Measurements from ENCODE around the gene RELA. TPM values are rescaled to one million over a fixed set of nuclear protein-coding genes. Genes with fewer than 3 reads are reported as not detected.

The RELA gene
- polyA plus RNA-seq, 1 of the 3 experiments (the other 2 are of a cell fraction), result 49.5 TPM

GRCh38 chr11:65627202-65627601 is 35.5 kb downstream of the RELA start:
- CTCF ChIA-PET, result interaction anchor here (1.2 to 4.4 kb wide), 13 partner anchors 10 to 396 kb away, joined by 3 to 42 read pairs (median 10); partner anchors contain the start of genes KAT5 and SIPA1
- DNase-seq, result no peak
- peaks cover 4% of the 10 kb centered on the region; the same call in 1 of the 2 replicates for H3K79me2 ChIP-seq (ENCODE audit: insufficient read depth)
- no peaks in the 10 kb centered on the region for H3K9me2 ChIP-seq
- WGBS (ENCODE audit: low lambda C conversion rate), result 91% methylated on average over 13 of the region's 13 CpGs
- TF ChIP-seq SMC3 (IDR thresholded peaks at IDR 0.05; ENCODE audit: low read depth, low read length), result no peak
- TF ChIP-seq RCOR1 (IDR thresholded peaks at IDR 0.05; ENCODE audit: low read length), result no peak
- no peak for TF ChIP-seq REST (IDR thresholded peaks at IDR 0.05; ENCODE audit: low read depth, low read length)
- TF ChIP-seq FOSL2 (IDR thresholded peaks at IDR 0.05; ENCODE audit: borderline replicate concordance, low read depth), result no peak
- TF ChIP-seq YY1 (IDR thresholded peaks at IDR 0.05; ENCODE audit: low read depth), result no peak
- TF ChIP-seq MXI1 (IDR thresholded peaks at IDR 0.05; ENCODE audit: low read depth, low read length), result no peak
- no peak for TF ChIP-seq TCF12 (IDR thresholded peaks at IDR 0.05)
- TF ChIP-seq USF2 (IDR thresholded peaks at IDR 0.05; ENCODE audit: borderline replicate concordance, low read depth, low read length), result no peak
- TF ChIP-seq POLR2AphosphoS5 (IDR thresholded peaks at IDR 0.05; ENCODE audit: low read depth, low read length), result no peak
- no peak for TF ChIP-seq JUND (IDR thresholded peaks at IDR 0.05)
- no peak for TF ChIP-seq FOXM1 (IDR thresholded peaks at IDR 0.05; ENCODE audit: low read depth)
- TF ChIP-seq SIN3A (IDR thresholded peaks at IDR 0.05; ENCODE audit: borderline replicate concordance, low read depth, low read length), result no peak
- no peak for TF ChIP-seq MAX (IDR thresholded peaks at IDR 0.05; ENCODE audit: low read depth)
- no peak for TF ChIP-seq CTCF (IDR thresholded peaks at IDR 0.05)
- TF ChIP-seq PBX3 (IDR thresholded peaks at IDR 0.05), result no peak
- no peak for TF ChIP-seq TAF1 (IDR thresholded peaks at IDR 0.05; ENCODE audit: borderline replicate concordance, low read depth, low read length)
- TF ChIP-seq EP300 (IDR thresholded peaks at IDR 0.05; ENCODE audit: borderline replicate concordance in 1 of 2, low read depth in 1 of 2, low read length in 1 of 2), result no peak
- H2AFZ ChIP-seq (ENCODE audit: low read depth), result no peak overlapping the region
- peaks cover 19 to 77% of the 10 kb centered on the region in 2 experiments for H3K36me3 ChIP-seq (replicated peaks in 1 of 2; ENCODE audit: control insufficient read depth in 1 of 2, insufficient read depth in 2 of 2, low read length in 1 of 2)
- no peaks in the 10 kb centered on the region for H4K20me1 ChIP-seq (ENCODE audit: insufficient read depth)
- H3K4me2 ChIP-seq, result no peak overlapping the region
- no peaks in the 10 kb centered on the region for H3K27me3 ChIP-seq (ENCODE audit: insufficient read depth)
- POLR2A ChIA-PET, result interaction anchor here (2.8 kb wide), 1 partner anchor 11 kb away, joined by 11 read pairs; the partner anchor contains the start of gene SIPA1
- no peak overlapping the region for H3K27ac ChIP-seq (ENCODE audit: low read depth in 2 of 2, low read length in 1 of 2)
- H3K4me1 ChIP-seq (ENCODE audit: control insufficient read depth in 1 of 2, insufficient read depth in 2 of 2, low read depth in 1 of 2, low read length in 1 of 2), result no peaks in the 10 kb centered on the region
- no peaks in the 10 kb centered on the region for H3F3A ChIP-seq (replicated peaks; ENCODE audit: insufficient read depth)
- no peaks in the 10 kb centered on the region for H3K9me3 ChIP-seq
- no peak overlapping the region for H3K9ac ChIP-seq
- H3K4me3 ChIP-seq (ENCODE audit: low read depth in 2 of 2, low read length in 1 of 2), result no peak overlapping the region
